HepG2 (cell line): Measurements from ENCODE around the gene ADIPOR2. TPM values are rescaled to one million over a fixed set of nuclear protein-coding genes. Genes with fewer than 3 reads are reported as not detected.

Experiments used
- AFF4 ChIP-seq: sonication (generic); formaldehyde crosslinking; IDR thresholded peaks from 2 replicates; pipeline ENCODE4 v1.4.0; 2020; ENCODE audit warnings: missing genetic modification reagents
- BHLHE40 ChIP-seq: IDR thresholded peaks from 2 replicates; pipeline ENCODE4 v1.6.1; 2011; ENCODE audit warnings: low read length, improper control_type of control experiment
- ELF4 ChIP-seq: sonication (generic); formaldehyde crosslinking; IDR thresholded peaks from 2 replicates; pipeline ENCODE4 v1.5.0; 2020; ENCODE audit warnings: missing genetic modification reagents, mild to moderate bottlenecking, moderate library complexity, borderline replicate concordance
- FIP1L1 ChIP-seq: fragments of 200-400 bp; formaldehyde crosslinking; IDR thresholded peaks from 2 replicates; pipeline ENCODE4 v1.6.1; 2018; ENCODE audit warnings: low read depth, mild to moderate bottlenecking, low read length, moderate library complexity, borderline replicate concordance; ENCODE audit not compliant: insufficient read depth
- JUNB ChIP-seq: sonication (generic); formaldehyde crosslinking; IDR thresholded peaks from 2 replicates; pipeline ENCODE4 v1.8.0; 2022; ENCODE audit warnings: missing genetic modification reagents, mild to moderate bottlenecking, borderline replicate concordance
- JUND ChIP-seq: sonication (generic); formaldehyde crosslinking; IDR thresholded peaks from 2 replicates; pipeline ENCODE4 v1.8.0; 2022; ENCODE audit warnings: mild to moderate bottlenecking, missing genetic modification reagents
- KDM4B ChIP-seq: sonication (generic); formaldehyde crosslinking; IDR thresholded peaks from 2 replicates; pipeline ENCODE4 v1.4.0; 2020; ENCODE audit warnings: missing genetic modification reagents
- KDM5A ChIP-seq: fragments of 200-600 bp; sonication (generic); IDR thresholded peaks from 2 replicates; pipeline ENCODE4 v1.7.0; 2018; ENCODE audit warnings: antibody characterized with exemption, mild to moderate bottlenecking, low read length, borderline replicate concordance
- MED13 ChIP-seq: sonication (generic); formaldehyde crosslinking; IDR thresholded peaks from 2 replicates; pipeline ENCODE4 v1.5.0; 2020; ENCODE audit warnings: missing genetic modification reagents
- ZNF33B ChIP-seq: sonication (generic); formaldehyde crosslinking; IDR thresholded peaks from 2 replicates; pipeline ENCODE4 v1.5.1; 2020; ENCODE audit warnings: mild to moderate bottlenecking, missing genetic modification reagents
- ZNF543 ChIP-seq: sonication (generic); formaldehyde crosslinking; IDR thresholded peaks from 2 replicates; pipeline ENCODE4 v1.4.0; 2020; ENCODE audit warnings: mild to moderate bottlenecking, missing genetic modification reagents
- ZNF589 ChIP-seq: sonication (generic); formaldehyde crosslinking; conservative IDR thresholded peaks from 2 replicates; pipeline ENCODE4 v1.8.0; 2022; ENCODE audit warnings: mild to moderate bottlenecking, moderate library complexity, missing genetic modification reagents
- ZNF616 ChIP-seq: sonication (generic); formaldehyde crosslinking; IDR thresholded peaks from 2 replicates; pipeline ENCODE4 v1.5.0; 2020; ENCODE audit warnings: low read depth, mild to moderate bottlenecking, missing genetic modification reagents
- polyA plus RNA-seq, 8 experiments: library from polyadenylated mRNA; depleted of rRNA in 3 of 8; stranded (reverse) in 7 of 8; unstranded in 1 of 8; fragments of >200 nt; fragmentation: Illumina TruSeq in 4 of 8; extraction: Trizol in 4 of 8; gene quantifications; 2 replicates each; pipeline versions ENCODE4 v1.2.1 to v1.2.3, GENCODE V29; 2011 to 2016; ENCODE audit warnings: low read depth in 4 of 8, missing spikeins in 1 of 8, mixed read lengths in 1 of 8; ENCODE audit not compliant: insufficient read depth in 1 of 8
- total RNA-seq, 5 experiments: library from RNA; depleted of rRNA; stranded (reverse); fragments of >200 nt; fragmentation: Illumina TruSeq; extraction: Trizol; gene quantifications; 2 replicates each; pipeline ENCODE4 v1.2.3, GENCODE V29; 2016; ENCODE audit warnings: low read depth in 1 of 5
- TF ChIP-seq, protein P1 (sequence below): fragments of 450-650 bp; IDR thresholded peaks from 2 replicates; pipeline ENCODE4 v1.6.1; 2016
- TF ChIP-seq, protein P2 (sequence below), 2 experiments: fragments of 450-650 bp in 1 of 2; sonication (generic) in 1 of 2; formaldehyde crosslinking; IDR thresholded peaks; 2 replicates each; pipeline versions ENCODE4 v1.5.0 to v1.8.0; 2020 to 2022; ENCODE audit warnings: mild to moderate bottlenecking in 1 of 2, missing genetic modification reagents in 1 of 2
- TF ChIP-seq, protein P3 (sequence below): sonication (generic); formaldehyde crosslinking; IDR thresholded peaks from 2 replicates; pipeline ENCODE4 v1.4.0; 2020; ENCODE audit warnings: missing genetic modification reagents
- TF ChIP-seq, protein P4 (sequence below): sonication (generic); formaldehyde crosslinking; IDR thresholded peaks from 2 replicates; pipeline ENCODE4 v1.8.0; 2022; ENCODE audit warnings: low read depth, missing genetic modification reagents

Gene ADIPOR2
- total and polyA plus RNA-seq, 2 of the 13 experiments (the other 11 are each of a cell fraction or from before 2014, with no cell fraction given) = 35.2 to 52.2 TPM

- TF ChIP-seq, protein P1, sequence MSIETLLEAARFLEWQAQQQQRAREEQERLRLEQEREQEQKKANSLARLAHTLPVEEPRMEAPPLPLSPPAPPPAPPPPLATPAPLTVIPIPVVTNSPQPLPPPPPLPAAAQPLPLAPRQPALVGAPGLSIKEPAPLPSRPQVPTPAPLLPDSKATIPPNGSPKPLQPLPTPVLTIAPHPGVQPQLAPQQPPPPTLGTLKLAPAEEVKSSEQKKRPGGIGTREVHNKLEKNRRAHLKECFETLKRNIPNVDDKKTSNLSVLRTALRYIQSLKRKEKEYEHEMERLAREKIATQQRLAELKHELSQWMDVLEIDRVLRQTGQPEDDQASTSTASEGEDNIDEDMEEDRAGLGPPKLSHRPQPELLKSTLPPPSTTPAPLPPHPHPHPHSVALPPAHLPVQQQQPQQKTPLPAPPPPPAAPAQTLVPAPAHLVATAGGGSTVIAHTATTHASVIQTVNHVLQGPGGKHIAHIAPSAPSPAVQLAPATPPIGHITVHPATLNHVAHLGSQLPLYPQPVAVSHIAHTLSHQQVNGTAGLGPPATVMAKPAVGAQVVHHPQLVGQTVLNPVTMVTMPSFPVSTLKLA = peak; percentile 88
- TF ChIP-seq, protein P2, sequence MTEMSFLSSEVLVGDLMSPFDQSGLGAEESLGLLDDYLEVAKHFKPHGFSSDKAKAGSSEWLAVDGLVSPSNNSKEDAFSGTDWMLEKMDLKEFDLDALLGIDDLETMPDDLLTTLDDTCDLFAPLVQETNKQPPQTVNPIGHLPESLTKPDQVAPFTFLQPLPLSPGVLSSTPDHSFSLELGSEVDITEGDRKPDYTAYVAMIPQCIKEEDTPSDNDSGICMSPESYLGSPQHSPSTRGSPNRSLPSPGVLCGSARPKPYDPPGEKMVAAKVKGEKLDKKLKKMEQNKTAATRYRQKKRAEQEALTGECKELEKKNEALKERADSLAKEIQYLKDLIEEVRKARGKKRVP (CRISPR knock-in tag; IDR thresholded peaks at IDR 0.05) = 0 out of 4 replicates have a peak, but pooled peaks of 1 of the 2 experiments have one; percentile 15
- TF ChIP-seq, protein P3, sequence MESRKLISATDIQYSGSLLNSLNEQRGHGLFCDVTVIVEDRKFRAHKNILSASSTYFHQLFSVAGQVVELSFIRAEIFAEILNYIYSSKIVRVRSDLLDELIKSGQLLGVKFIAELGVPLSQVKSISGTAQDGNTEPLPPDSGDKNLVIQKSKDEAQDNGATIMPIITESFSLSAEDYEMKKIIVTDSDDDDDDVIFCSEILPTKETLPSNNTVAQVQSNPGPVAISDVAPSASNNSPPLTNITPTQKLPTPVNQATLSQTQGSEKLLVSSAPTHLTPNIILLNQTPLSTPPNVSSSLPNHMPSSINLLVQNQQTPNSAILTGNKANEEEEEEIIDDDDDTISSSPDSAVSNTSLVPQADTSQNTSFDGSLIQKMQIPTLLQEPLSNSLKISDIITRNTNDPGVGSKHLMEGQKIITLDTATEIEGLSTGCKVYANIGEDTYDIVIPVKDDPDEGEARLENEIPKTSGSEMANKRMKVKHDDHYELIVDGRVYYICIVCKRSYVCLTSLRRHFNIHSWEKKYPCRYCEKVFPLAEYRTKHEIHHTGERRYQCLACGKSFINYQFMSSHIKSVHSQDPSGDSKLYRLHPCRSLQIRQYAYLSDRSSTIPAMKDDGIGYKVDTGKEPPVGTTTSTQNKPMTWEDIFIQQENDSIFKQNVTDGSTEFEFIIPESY (CRISPR knock-in tag) = peak; percentile 6; the same call in 1 of the 2 replicates
- TF ChIP-seq BHLHE40 = no peak
- TF ChIP-seq MED13 (CRISPR knock-in tag) = no peak
- no peak for TF ChIP-seq FIP1L1
- peak; percentile 32; the same call in 1 of the 2 replicates for TF ChIP-seq JUND
- TF ChIP-seq, protein P4, sequence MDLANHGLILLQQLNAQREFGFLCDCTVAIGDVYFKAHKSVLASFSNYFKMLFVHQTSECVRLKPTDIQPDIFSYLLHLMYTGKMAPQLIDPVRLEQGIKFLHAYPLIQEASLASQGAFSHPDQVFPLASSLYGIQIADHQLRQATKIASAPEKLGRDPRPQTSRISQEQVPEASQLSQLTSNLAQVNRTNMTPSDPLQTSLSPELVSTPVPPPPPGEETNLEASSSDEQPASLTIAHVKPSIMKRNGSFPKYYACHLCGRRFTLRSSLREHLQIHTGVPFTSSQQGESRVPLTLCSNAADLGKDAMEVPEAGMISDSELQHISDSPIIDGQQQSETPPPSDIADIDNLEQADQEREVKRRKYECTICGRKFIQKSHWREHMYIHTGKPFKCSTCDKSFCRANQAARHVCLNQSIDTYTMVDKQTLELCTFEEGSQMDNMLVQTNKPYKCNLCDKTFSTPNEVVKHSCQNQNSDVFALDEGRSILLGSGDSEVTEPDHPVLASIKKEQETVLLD = peak; percentile 43; the same call in 1 of the 2 replicates
- no peak for TF ChIP-seq ZNF616
- no peak for TF ChIP-seq KDM5A
- no peak for TF ChIP-seq ZNF33B (CRISPR knock-in tag)
- no peak for TF ChIP-seq ZNF543 (CRISPR knock-in tag)
- no peak for TF ChIP-seq AFF4 (CRISPR knock-in tag)
- TF ChIP-seq ZNF589 (CRISPR knock-in tag) = 0 out of 2 replicates have a peak, but pooled peaks have one; percentile 22
- peak; percentile 58; the same call in 1 of the 2 replicates for TF ChIP-seq JUNB (CRISPR knock-in tag)
- no peak for TF ChIP-seq KDM4B (CRISPR knock-in tag)
- no peak for TF ChIP-seq ELF4 (CRISPR knock-in tag)
Measured at GRCh38 chr12:1816730-1817348, 126.0 kb downstream of the ADIPOR2 start (continued).
